ENCODE results near the gene SLC6A18.

GRCh38 chr5:1203968-1204692, 21.1 kb upstream of the SLC6A18 start:
- TF ChIP-seq USF1 (IDR thresholded peaks at IDR 0.05; ENCODE audit: borderline replicate concordance, low read depth) (no peak), EP300 (IDR thresholded peaks at IDR 0.05; ENCODE audit: borderline replicate concordance in 1 of 2, low read depth in 1 of 2, low read length in 1 of 2) (no peak), SMC3 (IDR thresholded peaks at IDR 0.05; ENCODE audit: low read depth, low read length) (no peak), RCOR1 (IDR thresholded peaks at IDR 0.05; ENCODE audit: low read length) (no peak), RAD21 (IDR thresholded peaks at IDR 0.05; ENCODE audit: low read length) (no peak), POLR2AphosphoS5 (IDR thresholded peaks at IDR 0.05; ENCODE audit: low read depth, low read length) (no peak)
- TF ChIP-seq, protein P1, sequence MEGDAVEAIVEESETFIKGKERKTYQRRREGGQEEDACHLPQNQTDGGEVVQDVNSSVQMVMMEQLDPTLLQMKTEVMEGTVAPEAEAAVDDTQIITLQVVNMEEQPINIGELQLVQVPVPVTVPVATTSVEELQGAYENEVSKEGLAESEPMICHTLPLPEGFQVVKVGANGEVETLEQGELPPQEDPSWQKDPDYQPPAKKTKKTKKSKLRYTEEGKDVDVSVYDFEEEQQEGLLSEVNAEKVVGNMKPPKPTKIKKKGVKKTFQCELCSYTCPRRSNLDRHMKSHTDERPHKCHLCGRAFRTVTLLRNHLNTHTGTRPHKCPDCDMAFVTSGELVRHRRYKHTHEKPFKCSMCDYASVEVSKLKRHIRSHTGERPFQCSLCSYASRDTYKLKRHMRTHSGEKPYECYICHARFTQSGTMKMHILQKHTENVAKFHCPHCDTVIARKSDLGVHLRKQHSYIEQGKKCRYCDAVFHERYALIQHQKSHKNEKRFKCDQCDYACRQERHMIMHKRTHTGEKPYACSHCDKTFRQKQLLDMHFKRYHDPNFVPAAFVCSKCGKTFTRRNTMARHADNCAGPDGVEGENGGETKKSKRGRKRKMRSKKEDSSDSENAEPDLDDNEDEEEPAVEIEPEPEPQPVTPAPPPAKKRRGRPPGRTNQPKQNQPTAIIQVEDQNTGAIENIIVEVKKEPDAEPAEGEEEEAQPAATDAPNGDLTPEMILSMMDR (IDR thresholded peaks at IDR 0.05): no peak

Measured in SK-N-SH (cell line).